ENCODE results near the gene FAM53A. TPM values are rescaled to one million over a fixed set of nuclear protein-coding genes. Genes with fewer than 3 reads are reported as not detected.

FAM53A gene
- total and polyA plus RNA-seq, 4 donors: 1.1 to 3.5 (median 2.4) TPM

GRCh38 chr4:1661695-1662094 is 22.4 kb downstream of the FAM53A start:
- H3K4me3 ChIP-seq (ENCODE audit: low read depth, low read length): no peak overlapping the region
- H3K27me3 ChIP-seq (ENCODE audit: control insufficient read depth, insufficient read depth, low read length): no peaks in the 10 kb centered on the region
- H3K27ac ChIP-seq (ENCODE audit: low read depth, low read length): no peak overlapping the region
- H3K4me1 ChIP-seq (ENCODE audit: control insufficient read depth, insufficient read depth, low read length): no peaks in the 10 kb centered on the region
- H3K36me3 ChIP-seq (ENCODE audit: control insufficient read depth, insufficient read depth, low read length): peaks cover 15% of the 10 kb centered on the region
- no peaks in the 10 kb centered on the region for H3K9me3 ChIP-seq (ENCODE audit: control insufficient read depth, insufficient read depth, low read length)
- WGBS (ENCODE audit: insufficient coverage): 84% methylated on average over 9 of the region's 14 CpGs
- no peak for DNase-seq (ENCODE audit: low read depth in 4 of 6, low spot score in 6 of 6)

GRCh38 chr4:1660948-1661677 is 23.0 kb downstream of the FAM53A start:
- H3K36me3 ChIP-seq (ENCODE audit: control insufficient read depth, insufficient read depth, low read length): peaks cover 21% of the 10 kb centered on the region
- H3K27ac ChIP-seq (ENCODE audit: low read depth, low read length): no peak overlapping the region
- H3K4me1 ChIP-seq (ENCODE audit: control insufficient read depth, insufficient read depth, low read length): no peaks in the 10 kb centered on the region
- no peak overlapping the region for H3K4me3 ChIP-seq (ENCODE audit: low read depth, low read length)
- no peaks in the 10 kb centered on the region for H3K27me3 ChIP-seq (ENCODE audit: control insufficient read depth, insufficient read depth, low read length)
- H3K9me3 ChIP-seq (ENCODE audit: control insufficient read depth, insufficient read depth, low read length): no peaks in the 10 kb centered on the region
- WGBS (ENCODE audit: insufficient coverage): 86% methylated on average over 24 of the region's 25 CpGs
- no peak for DNase-seq (ENCODE audit: low read depth in 4 of 6, low spot score in 6 of 6)

- WGBS (ENCODE audit: insufficient coverage): 89% methylated on average over 34 of the region's 39 CpGs
Observed at GRCh38 chr4:1659104-1660043, 24.7 kb downstream of the FAM53A start.

GRCh38 chr4:1658581-1658980 is 25.5 kb downstream of the FAM53A start:
- Histone ChIP-seq H3K27me3 (ENCODE audit: control insufficient read depth, insufficient read depth, low read length) (no peaks in the 10 kb centered on the region), H3K27ac (ENCODE audit: low read depth, low read length) (no peak overlapping the region), H3K9me3 (ENCODE audit: control insufficient read depth, insufficient read depth, low read length) (no peaks in the 10 kb centered on the region), H3K36me3 (ENCODE audit: control insufficient read depth, insufficient read depth, low read length) (peaks cover 41% of the 10 kb centered on the region), H3K4me1 (ENCODE audit: control insufficient read depth, insufficient read depth, low read length) (no peaks in the 10 kb centered on the region), H3K4me3 (ENCODE audit: low read depth, low read length) (no peak overlapping the region)
- WGBS (ENCODE audit: insufficient coverage): 85% methylated on average over 11 of the region's 12 CpGs
- no peak for DNase-seq (ENCODE audit: low read depth in 4 of 6, low spot score in 6 of 6)

More at GRCh38 chr4:1659104-1660043, 24.7 kb downstream of the FAM53A start:
- H3K27me3 ChIP-seq (ENCODE audit: control insufficient read depth, insufficient read depth, low read length): no peaks in the 10 kb centered on the region
- no peak overlapping the region for H3K27ac ChIP-seq (ENCODE audit: low read depth, low read length)
- H3K4me3 ChIP-seq (ENCODE audit: low read depth, low read length): no peak overlapping the region
- no peaks in the 10 kb centered on the region for H3K9me3 ChIP-seq (ENCODE audit: control insufficient read depth, insufficient read depth, low read length)
- H3K4me1 ChIP-seq (ENCODE audit: control insufficient read depth, insufficient read depth, low read length): no peaks in the 10 kb centered on the region
- no peak for DNase-seq (ENCODE audit: low read depth in 4 of 6, low spot score in 6 of 6)
- H3K36me3 ChIP-seq (ENCODE audit: control insufficient read depth, insufficient read depth, low read length): peaks cover 35% of the 10 kb centered on the region

GRCh38 chr4:1658146-1658545 is 26.0 kb downstream of the FAM53A start:
- peaks cover 41% of the 10 kb centered on the region for H3K36me3 ChIP-seq (ENCODE audit: control insufficient read depth, insufficient read depth, low read length)
- no peak overlapping the region for H3K27ac ChIP-seq (ENCODE audit: low read depth, low read length)

GRCh38 chr4:1656986-1657385 is 27.1 kb downstream of the FAM53A start:
- Histone ChIP-seq H3K27me3 (ENCODE audit: control insufficient read depth, insufficient read depth, low read length) (no peaks in the 10 kb centered on the region), H3K4me1 (ENCODE audit: control insufficient read depth, insufficient read depth, low read length) (no peaks in the 10 kb centered on the region), H3K9me3 (ENCODE audit: control insufficient read depth, insufficient read depth, low read length) (no peaks in the 10 kb centered on the region), H3K36me3 (ENCODE audit: control insufficient read depth, insufficient read depth, low read length) (peaks cover 41% of the 10 kb centered on the region), H3K27ac (ENCODE audit: low read depth, low read length) (no peak overlapping the region), H3K4me3 (ENCODE audit: low read depth, low read length) (no peak overlapping the region)
- DNase-seq (ENCODE audit: low read depth in 4 of 6, low spot score in 6 of 6): no peak
- WGBS (ENCODE audit: insufficient coverage): 95% methylated on average over 19 of the region's 19 CpGs

More at GRCh38 chr4:1658146-1658545, 26.0 kb downstream of the FAM53A start:
- no peaks in the 10 kb centered on the region for H3K27me3 ChIP-seq (ENCODE audit: control insufficient read depth, insufficient read depth, low read length)
- H3K4me1 ChIP-seq (ENCODE audit: control insufficient read depth, insufficient read depth, low read length): no peaks in the 10 kb centered on the region
- H3K4me3 ChIP-seq (ENCODE audit: low read depth, low read length): no peak overlapping the region
- H3K9me3 ChIP-seq (ENCODE audit: control insufficient read depth, insufficient read depth, low read length): no peaks in the 10 kb centered on the region
- WGBS (ENCODE audit: insufficient coverage): 97% methylated on average over 11 of the region's 12 CpGs
- no peak for DNase-seq (ENCODE audit: low read depth in 4 of 6, low spot score in 6 of 6)

GRCh38 chr4:1656132-1656531 is 28.0 kb downstream of the FAM53A start:
- 87% methylated on average over 5 of the region's 5 CpGs for WGBS (ENCODE audit: insufficient coverage)
- H3K36me3 ChIP-seq (ENCODE audit: control insufficient read depth, insufficient read depth, low read length): peaks cover 41% of the 10 kb centered on the region
- H3K4me3 ChIP-seq (ENCODE audit: low read depth, low read length): no peak overlapping the region
- no peaks in the 10 kb centered on the region for H3K9me3 ChIP-seq (ENCODE audit: control insufficient read depth, insufficient read depth, low read length)
- no peaks in the 10 kb centered on the region for H3K4me1 ChIP-seq (ENCODE audit: control insufficient read depth, insufficient read depth, low read length)
- H3K27ac ChIP-seq (ENCODE audit: low read depth, low read length): no peak overlapping the region
- H3K27me3 ChIP-seq (ENCODE audit: control insufficient read depth, insufficient read depth, low read length): no peaks in the 10 kb centered on the region
- no peak for DNase-seq (ENCODE audit: low read depth in 4 of 6, low spot score in 6 of 6)

- no peaks in the 10 kb centered on the region for H3K9me3 ChIP-seq (ENCODE audit: control insufficient read depth, insufficient read depth, low read length)
- no peak overlapping the region for H3K27ac ChIP-seq (ENCODE audit: low read depth, low read length)
- no peak overlapping the region for H3K4me3 ChIP-seq (ENCODE audit: low read depth, low read length)
- peaks cover 41% of the 10 kb centered on the region for H3K36me3 ChIP-seq (ENCODE audit: control insufficient read depth, insufficient read depth, low read length)
- no peaks in the 10 kb centered on the region for H3K4me1 ChIP-seq (ENCODE audit: control insufficient read depth, insufficient read depth, low read length)
- no peaks in the 10 kb centered on the region for H3K27me3 ChIP-seq (ENCODE audit: control insufficient read depth, insufficient read depth, low read length)
- no peak for DNase-seq (ENCODE audit: low read depth in 4 of 6, low spot score in 6 of 6)
- WGBS (ENCODE audit: insufficient coverage): 88% methylated on average over 18 of the region's 18 CpGs
Observed at GRCh38 chr4:1655676-1656075, 28.4 kb downstream of the FAM53A start.

GRCh38 chr4:1655081-1655480 is 29.0 kb downstream of the FAM53A start:
- Histone ChIP-seq H3K9me3 (ENCODE audit: control insufficient read depth, insufficient read depth, low read length) (no peaks in the 10 kb centered on the region), H3K4me1 (ENCODE audit: control insufficient read depth, insufficient read depth, low read length) (no peaks in the 10 kb centered on the region), H3K36me3 (ENCODE audit: control insufficient read depth, insufficient read depth, low read length) (peaks cover 41% of the 10 kb centered on the region), H3K27ac (ENCODE audit: low read depth, low read length) (no peak overlapping the region), H3K27me3 (ENCODE audit: control insufficient read depth, insufficient read depth, low read length) (no peaks in the 10 kb centered on the region), H3K4me3 (ENCODE audit: low read depth, low read length) (no peak overlapping the region)
- DNase-seq (ENCODE audit: low read depth in 4 of 6, low spot score in 6 of 6): no peak
- 95% methylated on average over 47 of the region's 47 CpGs for WGBS (ENCODE audit: insufficient coverage)
